NCI-H82 treated with DMSO at 0.1 percent for 48 hours (cell line): Measurements from ENCODE around the gene SAMD8.
"Not testable (repeated sequence)": the region's sequence is repeated elsewhere in the genome, so short reads cannot be mapped to it uniquely, and the experiment has no call there.

ENCODE experiments used
- DNase-seq: peaks from one replicate; lab custom pipeline; 2025; ENCODE audit not compliant: unreplicated experiment; lab: John Stamatoyannopoulos, UW

SAMD8 gene

DNA sequence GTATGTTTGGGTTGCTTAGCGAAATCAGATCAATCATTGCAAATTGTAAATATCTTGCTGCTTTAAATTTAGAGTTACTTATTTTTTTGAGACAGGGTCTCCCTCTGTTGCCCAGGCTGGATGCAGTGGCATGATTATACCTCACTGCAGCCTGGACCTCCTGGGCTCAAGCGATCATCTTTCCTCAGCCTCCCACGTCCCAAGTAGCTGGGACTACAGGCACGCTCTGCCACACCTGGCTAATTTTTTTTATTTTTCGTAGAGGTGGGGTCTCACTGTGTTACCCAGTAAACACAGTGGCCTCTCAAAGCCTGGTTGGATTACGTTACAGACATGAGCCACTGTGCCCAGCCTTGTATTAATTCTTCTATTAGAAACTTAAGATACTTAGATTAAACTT, 100.9 kb downstream of the SAMD8 start:
- no peak for DNase-seq

DNA sequence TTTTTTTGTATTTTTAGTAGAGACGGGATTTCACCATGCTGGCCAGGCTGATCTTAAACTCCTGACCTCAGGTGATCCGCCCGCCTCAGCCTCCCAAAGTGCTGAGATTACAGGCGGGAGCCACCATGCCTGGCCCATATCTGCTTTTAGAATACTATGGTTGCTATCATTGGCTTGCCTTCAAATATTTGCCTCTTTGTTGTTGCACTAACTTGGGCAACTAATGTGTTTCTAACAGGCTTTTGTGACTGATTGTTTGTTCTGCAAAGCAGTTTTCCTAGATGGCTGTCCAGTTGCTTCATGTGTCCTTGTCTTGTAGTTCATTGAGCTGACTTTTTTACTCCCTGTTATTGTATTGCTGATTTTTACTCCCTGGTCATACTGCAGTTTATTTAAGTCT, 108.8 kb downstream of the SAMD8 start:
- DNase-seq: no peak

DNA sequence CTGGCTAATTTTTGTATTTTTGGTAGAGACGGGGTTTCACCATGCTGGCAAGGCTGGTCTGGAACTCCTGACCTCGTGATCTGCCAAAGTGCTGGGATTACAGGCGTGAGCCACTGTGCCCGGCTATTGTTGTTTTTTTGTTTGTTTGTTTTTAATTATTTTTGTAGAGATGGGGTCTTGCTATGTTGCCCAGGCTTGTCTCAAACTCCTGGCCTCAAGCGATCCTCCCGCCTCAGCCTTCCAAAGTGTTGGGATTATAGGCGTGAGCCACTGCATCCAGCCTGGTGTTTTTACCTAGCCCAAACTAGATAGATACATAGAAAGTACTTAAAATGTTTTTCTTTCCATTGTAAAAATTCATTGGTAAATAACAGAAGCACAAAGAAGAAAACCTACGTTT, 110.0 kb downstream of the SAMD8 start:
- DNase-seq: not testable (repeated sequence)

DNA sequence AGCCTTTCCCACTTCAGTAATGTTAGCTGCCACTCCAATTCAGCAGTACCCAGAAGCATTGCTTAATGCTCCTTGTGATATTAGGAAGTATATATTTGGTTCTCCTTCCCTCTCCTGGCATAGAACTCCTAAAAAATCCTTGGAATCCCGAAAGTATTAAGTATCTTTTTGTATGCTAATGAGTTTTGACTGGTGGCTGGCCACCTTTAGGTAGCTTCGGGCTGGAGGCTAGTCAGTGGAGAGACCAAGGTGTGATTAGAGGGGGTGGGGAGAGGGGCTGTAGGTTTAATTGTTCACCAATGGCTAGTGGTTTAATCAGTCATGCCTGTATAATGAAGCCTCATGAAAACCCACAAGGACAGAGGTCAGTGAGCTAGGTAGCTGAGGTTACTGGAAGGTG, 112.1 kb downstream of the SAMD8 start:
- no peak for DNase-seq

DNA sequence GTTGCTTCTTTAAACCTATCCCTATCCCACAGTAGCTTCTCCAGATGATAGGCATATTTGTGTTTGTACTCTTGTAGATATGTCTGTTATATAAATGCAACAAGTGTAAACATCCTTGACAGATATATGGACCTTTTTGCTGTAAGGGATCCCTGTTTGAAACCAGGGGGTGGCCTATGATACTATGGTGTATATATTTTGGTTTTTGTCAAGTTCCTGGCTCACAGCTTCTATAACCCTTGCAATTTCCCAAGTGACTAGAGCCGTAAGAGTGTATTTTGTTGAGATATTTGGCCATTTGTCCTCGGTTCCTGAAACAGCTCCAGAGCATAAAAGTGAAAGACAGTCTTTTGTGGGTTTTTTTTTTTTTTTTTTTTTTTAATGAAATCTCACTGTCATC, 114.6 kb downstream of the SAMD8 start:
- no peak for DNase-seq

DNA sequence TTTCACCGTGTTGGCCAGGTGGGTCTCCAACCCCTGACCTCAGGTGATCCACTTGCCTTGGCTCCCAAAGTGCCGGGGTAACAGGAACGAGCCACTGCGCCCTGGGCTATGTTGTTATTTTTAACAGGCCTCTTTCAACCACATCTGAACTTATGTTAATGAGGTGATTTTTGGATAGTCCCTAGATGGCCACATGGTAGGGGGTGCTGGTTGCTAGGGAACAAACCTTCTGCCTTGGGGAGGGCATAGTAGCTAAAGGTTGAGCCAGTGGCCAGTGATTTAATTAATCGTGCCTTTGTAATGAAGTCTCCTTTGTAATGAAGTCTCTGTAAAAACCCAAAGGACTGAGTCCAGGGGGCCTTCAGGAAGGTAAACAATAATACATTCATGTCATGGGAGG, 115.2 kb downstream of the SAMD8 start:
- no peak for DNase-seq

DNA sequence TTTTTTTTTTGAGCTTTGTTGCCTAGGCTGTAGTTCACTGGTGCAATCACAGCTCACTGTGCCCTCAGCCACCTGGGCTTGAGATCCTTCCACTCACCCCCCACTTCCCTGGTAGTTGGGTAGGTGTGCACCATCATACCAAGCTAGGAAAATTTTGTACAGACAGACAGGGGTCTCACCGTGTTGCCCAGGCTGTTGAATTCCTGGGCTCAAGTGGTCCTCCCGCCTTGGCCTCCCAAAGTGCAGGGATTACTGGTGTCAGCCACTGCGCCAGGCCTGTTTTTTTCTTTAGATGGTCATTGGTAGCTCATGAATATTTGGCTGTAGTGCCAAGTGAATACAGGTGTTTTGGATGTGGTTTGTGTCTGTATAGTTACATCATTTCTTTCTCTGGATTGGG, 116.8 kb downstream of the SAMD8 start:
- no peak for DNase-seq

DNA sequence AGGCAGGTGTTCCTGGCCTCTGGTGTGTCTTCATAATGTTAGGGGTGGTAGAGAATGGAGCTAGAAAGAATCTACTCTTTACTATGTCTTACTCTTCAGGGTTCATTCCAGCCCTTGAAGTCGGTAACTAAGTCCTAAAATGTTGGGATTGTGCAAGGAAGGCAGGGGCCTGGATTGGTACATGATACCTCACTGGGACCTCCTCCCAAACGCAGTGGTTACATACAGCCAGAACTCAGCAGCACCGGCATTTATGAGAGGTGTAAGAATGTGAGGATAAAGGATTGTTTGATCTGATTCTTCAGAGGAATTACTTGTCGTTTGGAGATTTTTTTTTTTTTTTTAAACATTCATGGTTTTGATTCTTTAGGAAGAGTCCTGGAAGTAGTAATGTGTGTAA, 117.4 kb downstream of the SAMD8 start:
- no peak for DNase-seq

DNA sequence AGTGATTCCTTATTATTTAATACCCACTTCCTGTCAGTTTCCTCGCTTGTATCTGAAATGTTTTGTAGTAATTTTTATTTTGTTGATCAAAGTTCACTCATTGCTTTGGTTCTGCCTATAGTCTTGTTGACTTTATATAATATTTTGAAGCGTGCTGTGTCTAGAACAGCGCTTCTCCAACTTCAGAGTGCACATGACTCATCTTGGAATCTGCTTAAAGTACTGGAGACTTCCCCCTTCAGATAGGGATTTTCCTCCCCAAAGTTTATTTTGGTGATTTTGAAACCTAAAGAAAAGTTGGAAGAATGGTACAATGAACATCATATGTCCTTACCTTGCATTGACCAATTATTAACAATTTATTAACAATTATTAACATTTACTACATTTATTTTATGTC, 118.5 kb downstream of the SAMD8 start:
- DNase-seq: no peak

DNA sequence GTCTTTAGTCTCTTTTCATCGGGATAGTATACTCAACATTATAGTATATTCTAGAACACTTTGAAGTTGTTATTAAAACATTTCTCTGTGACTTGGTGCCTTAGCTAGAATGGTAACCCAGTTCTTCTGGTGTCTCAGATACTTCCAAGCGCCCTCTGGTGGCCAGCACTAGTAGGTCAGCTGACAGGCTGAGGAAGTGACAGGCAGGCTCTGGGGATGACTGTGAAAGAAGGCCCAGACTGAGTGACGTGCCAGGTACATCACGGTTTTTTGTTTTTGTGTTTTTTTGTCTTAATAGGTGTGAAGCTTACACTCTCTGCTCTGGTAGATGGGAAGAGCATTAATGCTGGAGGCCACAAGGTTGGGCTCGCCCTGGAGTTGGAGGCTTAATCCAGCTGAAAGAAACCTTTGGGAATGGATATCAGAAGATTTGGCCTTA, 119.2 kb downstream of the SAMD8 start:
- peak; percentile 45 for DNase-seq
